PC-3 (cell line): ENCODE measurements around the gene BAG3.

Experiments
- EZH2 ChIP-seq: fragments of 300-600 bp; sonication (generic); IDR thresholded peaks from one replicate; pipeline ENCODE4 v1.6.1; 2017; ENCODE audit warnings: antibody characterized with exemption, mild to moderate bottlenecking, low read length; ENCODE audit not compliant: unreplicated experiment
- EZH2phosphoT487 ChIP-seq: fragments of 300-600 bp; sonication (generic); IDR thresholded peaks from 2 replicates; pipeline ENCODE4 v1.6.1; 2018; ENCODE audit warnings: mild to moderate bottlenecking, antibody characterized with exemption, low read length, borderline replicate concordance
- TF ChIP-seq, protein P1 (sequence below): fragments of 300-600 bp; sonication (generic); conservative IDR thresholded peaks from 2 replicates; pipeline ENCODE4 v1.5.1; 2017; ENCODE audit warnings: antibody characterized with exemption, low read depth, mild to moderate bottlenecking, low read length

- TF ChIP-seq, protein P1, sequence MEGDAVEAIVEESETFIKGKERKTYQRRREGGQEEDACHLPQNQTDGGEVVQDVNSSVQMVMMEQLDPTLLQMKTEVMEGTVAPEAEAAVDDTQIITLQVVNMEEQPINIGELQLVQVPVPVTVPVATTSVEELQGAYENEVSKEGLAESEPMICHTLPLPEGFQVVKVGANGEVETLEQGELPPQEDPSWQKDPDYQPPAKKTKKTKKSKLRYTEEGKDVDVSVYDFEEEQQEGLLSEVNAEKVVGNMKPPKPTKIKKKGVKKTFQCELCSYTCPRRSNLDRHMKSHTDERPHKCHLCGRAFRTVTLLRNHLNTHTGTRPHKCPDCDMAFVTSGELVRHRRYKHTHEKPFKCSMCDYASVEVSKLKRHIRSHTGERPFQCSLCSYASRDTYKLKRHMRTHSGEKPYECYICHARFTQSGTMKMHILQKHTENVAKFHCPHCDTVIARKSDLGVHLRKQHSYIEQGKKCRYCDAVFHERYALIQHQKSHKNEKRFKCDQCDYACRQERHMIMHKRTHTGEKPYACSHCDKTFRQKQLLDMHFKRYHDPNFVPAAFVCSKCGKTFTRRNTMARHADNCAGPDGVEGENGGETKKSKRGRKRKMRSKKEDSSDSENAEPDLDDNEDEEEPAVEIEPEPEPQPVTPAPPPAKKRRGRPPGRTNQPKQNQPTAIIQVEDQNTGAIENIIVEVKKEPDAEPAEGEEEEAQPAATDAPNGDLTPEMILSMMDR, result no peak
- TF ChIP-seq EZH2 (no peak), EZH2phosphoT487 (no peak)
Observed at GRCh38 chr10:119625570-119626280, 25.5 kb upstream of the BAG3 start.
